Spinal cord (tissue), 10 donors: ENCODE data around the gene CASP1. TPM values are rescaled to one million over a fixed set of nuclear protein-coding genes. Genes with fewer than 3 reads are reported as not detected.
"Not testable (repeated sequence)": the region's sequence is repeated elsewhere in the genome, so short reads cannot be mapped to it uniquely, and the experiment has no call there.

ENCODE experiments used
- DNase-seq, 6 donors: peaks; one replicate each; pipeline versions ENCODE4 v3.0.0 to v3.0.0-alpha.2; 2013 to 2015; ENCODE audit warnings: low spot score in 6 of 6, low read depth in 4 of 6
- H3K27ac ChIP-seq: one replicate; pipeline ENCODE4 v1.5.1; 2013; ENCODE audit warnings: low read depth, low read length, control low read depth
- H3K27me3 ChIP-seq: one replicate; pipeline ENCODE4 v1.6.1; 2013; ENCODE audit warnings: low read length; ENCODE audit not compliant: control insufficient read depth, insufficient read depth
- H3K36me3 ChIP-seq: one replicate; pipeline ENCODE4 v1.6.1; 2013; ENCODE audit warnings: low read length; ENCODE audit not compliant: control insufficient read depth, insufficient read depth
- H3K4me1 ChIP-seq: one replicate; pipeline ENCODE4 v1.6.1; 2013; ENCODE audit warnings: low read length; ENCODE audit not compliant: control insufficient read depth, insufficient read depth
- H3K4me3 ChIP-seq: one replicate; pipeline ENCODE4 v1.5.1; 2013; ENCODE audit warnings: low read depth, low read length, control low read depth
- H3K9me3 ChIP-seq: one replicate; pipeline ENCODE4 v1.6.1; 2013; ENCODE audit warnings: low read length; ENCODE audit not compliant: control insufficient read depth, insufficient read depth
- WGBS: methylation state at CpG from one replicate; pipeline ENCODE4 v1.1.5; 2013; ENCODE audit warnings: missing lambda C conversion rate; ENCODE audit not compliant: insufficient coverage; 5-methylcytosine and 5-hydroxymethylcytosine counted together
- polyA plus RNA-seq, 2 donors: library from polyadenylated mRNA; unstranded; fragments of 120-200 nt; gene quantifications; one replicate each; pipeline ENCODE4 v1.2.1, GENCODE V29; 2013; ENCODE audit not compliant: insufficient read length in 2 of 2
- total RNA-seq, 2 donors: library from RNA; depleted of rRNA in 1 of 2; stranded (reverse); fragments of 120-200 nt in 1 of 2; fragments of >200 nt in 1 of 2; gene quantifications; one replicate each; pipeline versions ENCODE4 v1.2.3 to v1.2.4, GENCODE V29; 2013 to 2014
- donor health status: healthy.

The CASP1 gene
- total and polyA plus RNA-seq, 4 donors: 4.2 to 11.3 (median 7.2) TPM

DNA sequence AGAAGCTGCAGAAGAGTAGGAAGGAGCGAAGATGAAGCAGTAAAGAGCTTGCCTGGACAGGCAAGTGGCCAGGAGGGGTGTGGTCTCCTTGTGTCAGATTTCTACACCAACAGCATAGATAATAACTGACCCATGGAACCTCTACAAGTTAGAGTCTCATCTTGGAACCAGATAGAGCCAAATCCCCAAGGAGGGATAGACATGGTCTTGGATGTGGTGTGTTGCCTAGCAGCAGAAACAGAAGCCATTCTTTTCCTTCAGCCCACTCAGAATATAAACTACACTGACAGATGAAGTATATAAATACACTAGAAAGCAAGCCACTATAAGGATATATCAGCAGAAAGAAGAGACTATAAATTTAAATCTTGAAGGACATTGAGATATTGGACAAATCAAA is 14.5 kb upstream of the CASP1 start:
- DNase-seq: peak in 1 of 6 donors; percentile 3

DNA sequence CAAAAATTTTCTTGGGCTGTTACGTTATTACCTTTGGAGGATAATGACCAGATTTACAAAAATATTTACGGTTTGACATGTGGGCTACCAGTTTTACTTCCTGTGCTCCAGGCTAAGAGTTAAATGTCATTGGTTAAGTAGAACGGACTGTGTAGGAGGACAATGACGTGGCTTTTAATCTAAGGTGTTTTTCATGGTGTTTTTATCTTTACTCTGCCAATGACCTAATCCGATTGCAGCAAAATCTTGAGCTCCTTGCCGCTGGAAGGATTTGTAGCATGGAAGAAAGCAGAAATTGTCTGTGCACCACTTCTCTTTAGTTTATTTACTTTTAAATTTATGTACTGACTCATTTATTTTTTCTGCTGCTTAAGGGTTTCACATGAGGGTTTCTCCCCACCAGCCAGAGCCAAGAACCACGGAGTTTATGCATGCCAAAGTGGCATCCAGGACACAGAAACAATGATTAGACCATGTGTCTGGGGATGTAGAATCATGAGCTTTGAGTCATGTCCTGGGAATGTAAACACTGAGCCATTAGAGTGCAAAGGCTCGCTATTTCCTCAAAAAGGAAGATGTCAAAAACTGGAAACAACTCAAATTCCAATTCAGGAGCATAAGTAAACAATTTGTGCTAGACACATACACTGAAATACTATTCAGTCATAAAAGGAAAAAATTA is 12.1 kb upstream of the CASP1 start:
- Histone ChIP-seq H3K4me3 (no peak overlapping the region), H3K36me3 (no peaks in the 10 kb centered on the region), H3K27me3 (no peaks in the 10 kb centered on the region), H3K4me1 (no peaks in the 10 kb centered on the region), H3K27ac (no peak overlapping the region), H3K9me3 (no peaks in the 10 kb centered on the region)
- DNase-seq: peak in 3 of 6 donors; percentile 6 to 28 (median 21)
- 72% methylated on average over 3 of the region's 8 CpGs for WGBS

More for the DNA sequence above, 14.5 kb upstream of the CASP1 start:
- no peaks in the 10 kb centered on the region for H3K36me3 ChIP-seq
- no peaks in the 10 kb centered on the region for H3K9me3 ChIP-seq
- H3K4me1 ChIP-seq: no peaks in the 10 kb centered on the region
- WGBS: no CpG with 5 or more reads among the region's 1 CpG
- H3K4me3 ChIP-seq: no peak overlapping the region
- H3K27ac ChIP-seq: no peak overlapping the region
- H3K27me3 ChIP-seq: no peaks in the 10 kb centered on the region

DNA sequence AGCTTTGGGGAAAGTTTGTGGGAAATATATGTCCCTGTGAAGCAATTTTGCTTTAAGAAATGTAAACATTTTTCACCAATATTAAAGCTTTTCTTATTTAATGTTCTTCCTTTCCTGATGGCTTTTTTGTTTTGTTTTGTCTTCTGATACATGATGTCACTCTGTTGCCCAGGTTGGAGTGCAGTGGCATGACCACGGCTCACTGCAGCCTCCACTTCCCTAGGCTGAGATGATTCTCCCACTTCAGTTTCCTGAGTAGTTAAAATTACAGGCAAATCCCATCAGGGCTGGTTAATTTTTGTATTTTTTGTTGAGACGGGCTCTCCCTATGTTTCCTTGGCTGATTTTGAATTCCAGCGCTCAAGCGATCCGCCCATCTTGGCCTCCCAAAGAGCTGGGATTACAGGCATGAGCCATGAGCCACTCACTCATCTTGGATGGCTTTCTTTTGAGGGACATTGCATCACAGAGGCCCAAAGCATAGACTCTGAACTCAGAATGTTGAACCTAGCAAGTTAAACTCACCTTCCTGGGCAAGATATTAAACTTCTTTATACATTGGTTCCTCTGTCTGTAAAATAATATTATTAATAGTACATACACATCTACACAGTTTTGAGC is 10.8 kb upstream of the CASP1 start:
- WGBS: 94% methylated on average over 4 of the region's 5 CpGs
- H3K27me3 ChIP-seq: no peaks in the 10 kb centered on the region
- no peak overlapping the region for H3K27ac ChIP-seq
- H3K4me3 ChIP-seq: no peak overlapping the region
- DNase-seq: no peak
- no peaks in the 10 kb centered on the region for H3K36me3 ChIP-seq
- H3K4me1 ChIP-seq: no peaks in the 10 kb centered on the region
- no peaks in the 10 kb centered on the region for H3K9me3 ChIP-seq

DNA sequence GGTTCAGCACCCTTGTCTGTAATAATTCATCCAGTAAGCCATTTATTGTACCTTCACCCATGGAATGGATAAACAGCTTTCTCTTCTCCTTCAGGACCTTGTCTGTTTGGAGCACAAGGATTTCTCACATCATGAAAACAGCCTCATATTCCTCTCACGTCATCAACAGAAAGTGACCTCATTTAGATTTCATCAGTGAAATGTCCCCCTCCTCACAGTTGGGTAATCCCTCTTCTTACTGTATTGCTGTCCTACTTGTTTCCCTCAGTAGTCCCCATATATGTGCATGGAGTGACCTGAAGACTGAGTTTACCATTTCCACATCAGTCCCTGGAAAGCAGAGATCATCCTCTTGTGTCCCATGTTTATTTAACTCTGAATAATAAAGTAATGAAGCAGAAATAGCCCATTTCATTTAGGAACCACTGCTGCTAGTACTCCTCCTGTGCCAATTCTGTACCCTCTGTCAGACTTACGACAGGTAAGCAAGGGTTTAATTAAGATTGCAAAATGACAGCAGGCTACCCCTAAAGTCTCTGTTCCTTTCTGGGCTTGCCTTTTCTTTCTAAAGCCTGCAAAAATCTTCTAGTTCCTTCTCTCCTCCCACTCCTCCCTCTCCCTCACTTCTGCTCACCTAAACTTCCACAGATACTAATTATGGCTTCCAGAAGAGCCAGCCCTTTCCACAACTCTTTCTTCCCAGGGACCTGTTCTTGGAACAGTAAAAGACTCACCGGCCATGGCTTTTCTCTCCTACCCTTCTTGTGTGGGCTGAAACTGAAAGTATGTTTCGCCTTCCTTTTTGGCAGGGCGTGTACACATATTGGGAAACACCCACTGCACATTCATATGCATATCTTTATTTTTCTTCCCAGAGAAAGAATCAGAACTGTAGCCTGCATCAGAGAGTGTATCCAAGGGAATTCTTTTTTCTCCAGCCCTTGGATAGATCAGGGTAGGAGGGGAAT is 9.9 kb upstream of the CASP1 start, which contains the start of gene CARD16:
Gene CARD16, minus strand, starts transcription at position 779 of the 968 bp plus-strand sequence. Its CDS starts 38 bp downstream, at position 741.
- not testable (repeated sequence) for H3K36me3 ChIP-seq, H3K27me3 ChIP-seq, H3K9me3 ChIP-seq, H3K4me1 ChIP-seq, H3K27ac ChIP-seq, DNase-seq, H3K4me3 ChIP-seq
- 100% methylated on average over 1 of the region's 5 CpGs for WGBS

DNA sequence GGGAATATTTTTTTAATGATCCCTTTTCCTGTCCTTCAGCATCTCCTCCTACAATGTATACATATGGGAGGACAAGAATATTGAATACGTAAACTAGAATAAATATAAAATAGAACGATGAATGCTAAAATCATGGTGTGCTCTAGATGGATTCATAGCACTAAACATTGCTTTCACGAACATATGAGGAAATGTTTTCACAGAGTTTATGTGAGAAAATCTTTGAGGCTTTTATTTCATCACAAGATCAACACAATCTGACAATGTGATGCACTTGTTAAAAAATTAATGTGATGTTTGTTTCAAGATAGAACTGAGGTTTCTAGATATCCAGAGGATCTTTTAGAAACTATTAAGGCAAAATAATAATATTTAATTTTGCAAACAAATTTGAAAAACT is 7.2 kb upstream of the CASP1 start:
- Histone ChIP-seq H3K27ac (no peak overlapping the region), H3K9me3 (no peaks in the 10 kb centered on the region), H3K36me3 (no peaks in the 10 kb centered on the region), H3K4me3 (no peak overlapping the region), H3K4me1 (no peaks in the 10 kb centered on the region), H3K27me3 (no peaks in the 10 kb centered on the region)
- WGBS: no CpG with 5 or more reads among the region's 3 CpGs
- DNase-seq: no peak

DNA sequence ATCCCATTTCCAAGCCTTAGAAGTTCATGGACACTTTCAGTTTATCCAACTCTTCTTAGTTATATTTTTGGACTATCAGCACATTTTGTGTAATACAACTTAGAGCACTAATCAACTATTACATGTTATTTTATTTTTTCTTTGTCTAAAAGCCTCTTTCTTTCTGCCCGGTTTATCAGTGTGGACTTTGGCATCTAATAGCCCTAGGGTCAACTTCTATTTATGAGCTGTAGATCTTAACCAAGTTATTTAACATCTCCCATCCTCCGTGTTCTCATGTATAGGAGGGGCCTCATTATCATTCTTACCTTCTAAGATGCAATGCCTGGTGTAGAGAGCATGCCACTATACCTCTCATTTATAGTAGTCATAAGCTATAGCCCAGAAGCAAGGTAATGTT is 5.8 kb upstream of the CASP1 start:
- Histone ChIP-seq H3K4me1 (no peaks in the 10 kb centered on the region), H3K27ac (no peak overlapping the region), H3K36me3 (no peaks in the 10 kb centered on the region), H3K9me3 (no peaks in the 10 kb centered on the region), H3K4me3 (no peak overlapping the region), H3K27me3 (no peaks in the 10 kb centered on the region)
- no peak for DNase-seq
- 100% methylated on average over 1 of the region's 2 CpGs for WGBS

DNA sequence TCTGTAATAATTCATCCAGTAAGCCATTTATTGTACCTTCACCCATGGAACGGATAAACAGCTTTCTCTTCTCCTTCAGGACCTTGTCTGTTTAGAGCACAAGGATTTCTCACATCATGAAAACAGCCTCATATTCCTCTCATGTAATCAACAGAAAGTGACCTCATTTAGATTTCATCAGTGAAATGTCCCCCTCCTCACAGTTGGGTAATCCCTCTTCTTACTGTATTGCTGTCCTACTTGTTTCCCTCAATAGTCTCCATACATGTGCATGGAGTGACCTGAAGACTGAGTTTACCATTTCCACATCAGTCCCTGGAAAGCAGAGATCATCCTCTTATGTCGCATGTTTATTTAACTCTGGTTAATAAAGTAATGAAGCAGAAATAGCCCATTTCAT is 556 bp downstream of the CASP1 start:
- not testable (repeated sequence) for H3K4me1 ChIP-seq, DNase-seq, H3K27ac ChIP-seq, H3K36me3 ChIP-seq, H3K9me3 ChIP-seq, H3K27me3 ChIP-seq, H3K4me3 ChIP-seq
- WGBS: 91% methylated on average over 1 of the region's 2 CpGs

DNA sequence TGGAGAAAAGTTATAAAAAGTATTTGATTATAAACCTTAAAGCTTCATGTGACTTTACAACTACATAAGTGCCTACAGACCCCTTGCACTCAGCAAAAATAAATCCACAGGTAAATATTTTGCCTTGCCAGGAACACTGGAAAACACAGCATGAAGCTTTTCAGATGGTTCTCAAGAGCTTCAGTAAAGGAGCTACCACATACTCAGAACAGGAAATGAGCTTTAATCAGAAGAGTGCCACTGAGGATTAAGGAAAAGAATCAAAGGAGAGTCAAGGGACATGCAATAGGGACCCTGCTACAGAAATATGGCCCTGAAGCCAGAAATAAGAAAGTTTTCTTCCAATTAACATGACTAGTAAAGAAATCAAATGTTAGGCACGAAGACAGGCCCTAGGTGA is 1.2 kb downstream of the CASP1 start:
- no peak overlapping the region for H3K27ac ChIP-seq
- H3K27me3 ChIP-seq: no peaks in the 10 kb centered on the region
- no peaks in the 10 kb centered on the region for H3K4me1 ChIP-seq
- no peak for DNase-seq
- no peak overlapping the region for H3K4me3 ChIP-seq
- 100% methylated on average over 1 of the region's 1 CpG for WGBS
- H3K36me3 ChIP-seq: no peaks in the 10 kb centered on the region
- H3K9me3 ChIP-seq: no peaks in the 10 kb centered on the region

DNA sequence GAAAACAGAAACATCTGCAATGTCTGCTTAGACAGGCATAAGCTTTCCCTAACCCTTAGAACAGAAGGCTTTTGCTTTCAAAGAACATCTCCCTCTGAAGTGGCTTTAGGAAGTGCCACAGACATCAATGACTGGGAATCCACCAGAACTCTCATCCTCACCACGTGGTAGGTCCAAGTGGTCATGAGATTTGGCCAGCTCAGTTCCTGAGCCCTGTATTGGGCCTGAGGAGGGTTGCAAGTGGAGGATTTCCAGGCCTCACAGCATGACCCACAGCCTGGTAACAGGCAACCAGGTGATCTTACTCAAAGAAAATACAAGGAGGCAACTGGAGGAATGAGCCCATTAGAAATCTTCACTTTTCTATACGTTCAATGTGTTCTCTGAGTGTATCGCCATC is 1.6 kb downstream of the CASP1 start:
- no peaks in the 10 kb centered on the region for H3K9me3 ChIP-seq
- 100% methylated on average over 1 of the region's 3 CpGs for WGBS

More for the DNA sequence above, 1.6 kb downstream of the CASP1 start:
- DNase-seq: no peak
- Histone ChIP-seq H3K4me1 (no peaks in the 10 kb centered on the region), H3K27ac (no peak overlapping the region), H3K27me3 (no peaks in the 10 kb centered on the region), H3K36me3 (no peaks in the 10 kb centered on the region), H3K4me3 (no peak overlapping the region)
